SK-N-MC (cell line): ENCODE data around the gene BTBD10.

Experiments used
- EZH2 ChIP-seq: fragments of 200-600 bp; sonication (generic); IDR thresholded peaks from one replicate; pipeline ENCODE4 v1.6.1; 2017; ENCODE audit warnings: antibody characterized with exemption
- FOXP2 ChIP-seq: optimal IDR thresholded peaks from 2 replicates; pipeline ENCODE3; 2011; ENCODE audit warnings: mild to moderate bottlenecking, moderate library complexity; ENCODE audit not compliant: insufficient read depth; ENCODE audit errors: extremely low read length, control extremely low read depth
- POLR2AphosphoS5 ChIP-seq: IDR thresholded peaks from 2 replicates; pipeline ENCODE4 v1.6.1; 2012; ENCODE audit warnings: mild to moderate bottlenecking, low read depth, low read length, borderline replicate concordance

- no peak for TF ChIP-seq EZH2
- no peak for TF ChIP-seq POLR2AphosphoS5
- no peak for TF ChIP-seq FOXP2
Measured at GRCh38 chr11:13354335-13354734, 108.7 kb downstream of the BTBD10 start.
